GM12878 (cell line): ENCODE measurements around the gene ZSWIM5.

ENCODE experiments used
- EGR1 ChIP-seq, 2 experiments: IDR thresholded peaks; 1 replicate in 1 of 2; 2 replicates in 1 of 2; pipeline ENCODE4 v1.6.1; 2011 to 2012; ENCODE audit warnings: low read depth in 2 of 2, low read length in 2 of 2, borderline replicate concordance in 1 of 2, mild to moderate bottlenecking in 1 of 2, moderate library complexity in 1 of 2
- SIN3A ChIP-seq: IDR thresholded peaks from 2 replicates; pipeline ENCODE4 v1.6.1; 2012; ENCODE audit warnings: low read depth, low read length, improper control_type of control experiment
- SP1 ChIP-seq: IDR thresholded peaks from one replicate; pipeline ENCODE4 v1.6.1; 2011; ENCODE audit warnings: low read depth, low read length
- ZNF274 ChIP-seq: IDR thresholded peaks from one replicate; pipeline ENCODE4 v1.8.0; 2011; ENCODE audit not compliant: insufficient read length, insufficient read depth
- TF ChIP-seq, protein P1 (sequence below): IDR thresholded peaks from 2 replicates; pipeline ENCODE4 v1.6.1; 2011; ENCODE audit warnings: borderline replicate concordance, low read depth, mild to moderate bottlenecking, moderate library complexity, mixed read lengths, low read length; ENCODE audit not compliant: insufficient read depth; ENCODE audit errors: extremely low read length
- TF ChIP-seq, protein P2 (sequence below): fragments of 450-650 bp; IDR thresholded peaks from 2 replicates; pipeline ENCODE4 v1.6.1; 2016; ENCODE audit warnings: mild to moderate bottlenecking, moderate library complexity, borderline replicate concordance

DNA sequence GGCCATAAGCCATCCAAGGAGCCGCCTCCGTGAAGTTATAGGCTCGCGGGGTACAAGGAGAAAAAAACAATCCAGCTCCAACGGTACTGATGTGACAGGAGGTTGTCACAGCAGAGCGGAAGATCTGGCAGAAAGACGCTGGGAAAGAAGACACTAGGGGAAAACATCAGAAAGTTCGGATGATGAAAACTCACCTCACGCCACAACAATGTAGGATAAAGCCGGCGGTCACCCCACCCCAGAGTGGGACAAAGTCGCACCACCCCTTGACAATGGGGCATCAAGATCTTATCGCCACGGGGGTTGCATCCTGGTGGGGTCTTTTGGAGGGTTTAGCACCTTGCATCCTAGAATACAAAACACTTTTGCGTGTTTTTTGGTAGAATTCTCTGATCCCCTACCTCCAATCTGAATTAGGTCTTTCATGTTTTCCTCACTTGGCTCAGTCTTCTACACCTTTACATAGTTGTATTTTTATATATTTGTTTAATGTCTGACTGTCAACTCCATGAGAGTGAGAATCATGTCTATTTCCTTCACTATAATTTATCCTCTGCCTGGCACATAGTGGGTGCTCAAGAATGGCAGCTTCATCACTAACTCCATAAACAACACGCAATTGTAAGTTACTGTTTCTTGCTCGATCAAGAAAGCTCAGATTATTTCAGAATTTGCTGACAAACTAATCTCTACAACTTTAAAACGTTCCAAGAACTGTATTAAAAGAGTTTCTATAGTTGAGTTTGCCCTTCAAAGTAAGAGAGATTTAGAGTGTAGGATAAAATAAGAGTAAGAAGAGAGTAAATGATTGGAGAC, 611 bp upstream of the ZSWIM5 start:
- TF ChIP-seq EGR1 (IDR thresholded peaks at IDR 0.05; ENCODE audit: borderline replicate concordance in 1 of 2, low read depth in 2 of 2, low read length in 2 of 2) (no peak), ZNF274 (no peak), SIN3A (no peak), SP1 (no peak)
- TF ChIP-seq, protein P1, sequence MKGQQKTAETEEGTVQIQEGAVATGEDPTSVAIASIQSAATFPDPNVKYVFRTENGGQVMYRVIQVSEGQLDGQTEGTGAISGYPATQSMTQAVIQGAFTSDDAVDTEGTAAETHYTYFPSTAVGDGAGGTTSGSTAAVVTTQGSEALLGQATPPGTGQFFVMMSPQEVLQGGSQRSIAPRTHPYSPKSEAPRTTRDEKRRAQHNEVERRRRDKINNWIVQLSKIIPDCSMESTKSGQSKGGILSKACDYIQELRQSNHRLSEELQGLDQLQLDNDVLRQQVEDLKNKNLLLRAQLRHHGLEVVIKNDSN: no peak
- TF ChIP-seq, protein P2, sequence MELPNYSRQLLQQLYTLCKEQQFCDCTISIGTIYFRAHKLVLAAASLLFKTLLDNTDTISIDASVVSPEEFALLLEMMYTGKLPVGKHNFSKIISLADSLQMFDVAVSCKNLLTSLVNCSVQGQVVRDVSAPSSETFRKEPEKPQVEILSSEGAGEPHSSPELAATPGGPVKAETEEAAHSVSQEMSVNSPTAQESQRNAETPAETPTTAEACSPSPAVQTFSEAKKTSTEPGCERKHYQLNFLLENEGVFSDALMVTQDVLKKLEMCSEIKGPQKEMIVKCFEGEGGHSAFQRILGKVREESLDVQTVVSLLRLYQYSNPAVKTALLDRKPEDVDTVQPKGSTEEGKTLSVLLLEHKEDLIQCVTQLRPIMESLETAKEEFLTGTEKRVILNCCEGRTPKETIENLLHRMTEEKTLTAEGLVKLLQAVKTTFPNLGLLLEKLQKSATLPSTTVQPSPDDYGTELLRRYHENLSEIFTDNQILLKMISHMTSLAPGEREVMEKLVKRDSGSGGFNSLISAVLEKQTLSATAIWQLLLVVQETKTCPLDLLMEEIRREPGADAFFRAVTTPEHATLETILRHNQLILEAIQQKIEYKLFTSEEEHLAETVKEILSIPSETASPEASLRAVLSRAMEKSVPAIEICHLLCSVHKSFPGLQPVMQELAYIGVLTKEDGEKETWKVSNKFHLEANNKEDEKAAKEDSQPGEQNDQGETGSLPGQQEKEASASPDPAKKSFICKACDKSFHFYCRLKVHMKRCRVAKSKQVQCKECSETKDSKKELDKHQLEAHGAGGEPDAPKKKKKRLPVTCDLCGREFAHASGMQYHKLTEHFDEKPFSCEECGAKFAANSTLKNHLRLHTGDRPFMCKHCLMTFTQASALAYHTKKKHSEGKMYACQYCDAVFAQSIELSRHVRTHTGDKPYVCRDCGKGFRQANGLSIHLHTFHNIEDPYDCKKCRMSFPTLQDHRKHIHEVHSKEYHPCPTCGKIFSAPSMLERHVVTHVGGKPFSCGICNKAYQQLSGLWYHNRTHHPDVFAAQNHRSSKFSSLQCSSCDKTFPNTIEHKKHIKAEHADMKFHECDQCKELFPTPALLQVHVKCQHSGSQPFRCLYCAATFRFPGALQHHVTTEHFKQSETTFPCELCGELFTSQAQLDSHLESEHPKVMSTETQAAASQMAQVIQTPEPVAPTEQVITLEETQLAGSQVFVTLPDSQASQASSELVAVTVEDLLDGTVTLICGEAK: no peak
